ENCODE measurements around the gene AMOTL1. TPM values are rescaled to one million over a fixed set of nuclear protein-coding genes. Genes with fewer than 3 reads are reported as not detected.

Gene AMOTL1
- 10 to 100 TPM; 21.8 to 46.7 (median 32.9) TPM for total RNA-seq

- TF ChIP-seq CTCF (IDR thresholded peaks at IDR 0.05; ENCODE audit: low read depth): no peak
These were observed at the start of gene AMOTL1 for GRCh38 chr11:94767701-94768601. TSS of gene AMOTL1 (plus strand) at chr11:94768356. CDS start at chr11:94768512, 156 bp downstream.

- TF ChIP-seq CTCF (IDR thresholded peaks at IDR 0.05; ENCODE audit: low read depth): no peak
These were observed 48.3 kb upstream of the AMOTL1 start for GRCh38 chr11:94719876-94720275.

GRCh38 chr11:94721565-94722292 lies 46.4 kb upstream of the AMOTL1 start:
- no peak for TF ChIP-seq CTCF (IDR thresholded peaks at IDR 0.05; ENCODE audit: low read depth)

- TF ChIP-seq CTCF (IDR thresholded peaks at IDR 0.05; ENCODE audit: low read depth): no peak
These were observed 45.4 kb upstream of the AMOTL1 start for GRCh38 chr11:94722735-94723134.

GRCh38 chr11:94725097-94725496 lies 43.1 kb upstream of the AMOTL1 start:
- TF ChIP-seq CTCF (IDR thresholded peaks at IDR 0.05; ENCODE audit: low read depth): no peak

GRCh38 chr11:94727819-94728218 lies 40.3 kb upstream of the AMOTL1 start:
- TF ChIP-seq CTCF (IDR thresholded peaks at IDR 0.05; ENCODE audit: low read depth): no peak

- no peak for TF ChIP-seq CTCF (IDR thresholded peaks at IDR 0.05; ENCODE audit: low read depth)
These were observed 39.6 kb upstream of the AMOTL1 start for GRCh38 chr11:94728541-94728940.

All from subcutaneous adipose tissue (tissue), 4 donors.